CD4-positive, alpha-beta T cell (primary cell): Measurements from ENCODE around the gene LCN1. TPM values are rescaled to one million over a fixed set of nuclear protein-coding genes. Genes with fewer than 3 reads are reported as not detected.
"Not testable (repeated sequence)": the region's sequence is repeated elsewhere in the genome, so short reads cannot be mapped to it uniquely, and the experiment has no call there.

Experiments used
- ATAC-seq: fragments of 200-7000 bp; cut with Tn5 transposase; one replicate; pipeline ENCODE4 v1.10.0; 2022; ENCODE audit warnings: mild to moderate bottlenecking; ENCODE audit not compliant: poor library complexity
- CTCF ChIA-PET: fragments of 350-600 bp; sonication (Branson Sonifier 250); formaldehyde crosslinking; loops from one replicate; lab custom pipeline; 2021; ENCODE audit warnings: antibody characterized with exemption, inconsistent platforms; lab: Charles Lee
- POLR2A ChIA-PET: fragments of 350-600 bp; sonication (Branson Sonifier 250); formaldehyde crosslinking; loops from one replicate; lab custom pipeline; 2021; ENCODE audit warnings: antibody characterized with exemption, inconsistent platforms; lab: Charles Lee
- DNase-seq, 14 experiments: peaks; one replicate each; pipeline ENCODE4 v3.0.0-alpha.2; 2013 to 2020; ENCODE audit warnings: mixed read lengths in 2 of 14
- H3K27ac ChIP-seq, 2 donors: one replicate each; pipeline versions ENCODE4 v1.5.1 to v1.7.0; 2013; ENCODE audit warnings: low read length in 2 of 2, low read depth in 1 of 2, mild to moderate bottlenecking in 1 of 2
- H3K27me3 ChIP-seq, 2 experiments: 1 replicate in 1 of 2; 2 replicates in 1 of 2; pipeline versions ENCODE4 v1.6.1 to v1.7.0; 2013; ENCODE audit warnings: low read length in 2 of 2, control low read depth in 1 of 2, mild to moderate bottlenecking in 1 of 2, moderate library complexity in 1 of 2; ENCODE audit not compliant: insufficient read depth in 2 of 2, control insufficient read depth in 1 of 2
- H3K36me3 ChIP-seq: one replicate; pipeline ENCODE4 v1.6.1; 2013; ENCODE audit warnings: low read length, control low read depth; ENCODE audit not compliant: insufficient read depth
- H3K4me1 ChIP-seq: one replicate; pipeline ENCODE4 v1.6.1; 2013; ENCODE audit warnings: low read length, control low read depth; ENCODE audit not compliant: insufficient read depth
- H3K4me3 ChIP-seq: one replicate; pipeline ENCODE4 v1.5.1; 2013; ENCODE audit warnings: mild to moderate bottlenecking, low read length, moderate library complexity
- H3K9me3 ChIP-seq, 2 experiments: 1 replicate in 1 of 2; 2 replicates in 1 of 2; pipeline versions ENCODE4 v1.6.1 to v1.7.0; 2013; ENCODE audit warnings: low read length in 2 of 2, mild to moderate bottlenecking in 2 of 2, control low read depth in 1 of 2, moderate library complexity in 1 of 2; ENCODE audit not compliant: control insufficient read depth in 1 of 2, insufficient read depth in 1 of 2
- H3K27ac Mint-ChIP-seq: one replicate; pipeline ENCODE4 v1.8.0; 2020; ENCODE audit warnings: mixed read lengths
- H3K27me3 Mint-ChIP-seq: one replicate; pipeline ENCODE4 v1.8.0; 2021; ENCODE audit warnings: mixed read lengths
- H3K36me3 Mint-ChIP-seq: one replicate; pipeline ENCODE4 v1.8.0; 2021; ENCODE audit warnings: low read depth, mixed read lengths
- H3K4me1 Mint-ChIP-seq: one replicate; pipeline ENCODE4 v1.8.0; 2021; ENCODE audit warnings: low read depth, mixed read lengths
- H3K4me3 Mint-ChIP-seq: one replicate; pipeline ENCODE4 v1.8.0; 2020; ENCODE audit warnings: mild to moderate bottlenecking, mixed read lengths
- H3K9me3 Mint-ChIP-seq: one replicate; pipeline ENCODE4 v1.8.0; 2020; ENCODE audit warnings: mixed read lengths
- CTCF ChIP-seq: fragments of 200-600 bp; IDR thresholded peaks from one replicate; pipeline ENCODE4 v1.8.0; 2022; ENCODE audit warnings: antibody characterized with exemption, mild to moderate bottlenecking
- intact Hi-C, 2 experiments: fragments of 100-400 bp; cut with DNase I in 1 of 2; cut with micrococcal nuclease in 1 of 2; formaldehyde crosslinking; loops; one replicate each; pipeline versions ENCODE4 v1.15.1 to v1.9.0; 2023 to 2025; cut with DNase I, micrococcal nuclease
- total RNA-seq, 174 experiments: library from RNA in 2 of 174; stranded (reverse) in 2 of 174; gene quantifications; one replicate each; pipeline ENCODE4 v1.2.3 and lab custom pipeline; 2021 to 2026

LCN1 gene
- total RNA-seq, 2 experiments from 2014 or later, result not detected

GRCh38 chr9:135547756-135548736 lies 26.8 kb downstream of the LCN1 start:
- Mint-ChIP-seq H3K36me3 (no peaks in the 10 kb centered on the region), H3K9me3 (no peaks in the 10 kb centered on the region), H3K4me1 (no peaks in the 10 kb centered on the region), H3K27me3 (peaks cover 15% of the 10 kb centered on the region), H3K27ac (no peak overlapping the region), H3K4me3 (no peak overlapping the region)
- ChIA-PET CTCF (no interaction called here), POLR2A (no interaction called here)
- Histone ChIP-seq H3K27me3 (no peaks in the 10 kb centered on the region), H3K9me3 (no peaks in the 10 kb centered on the region), H3K4me3 (no peak overlapping the region), H3K36me3 (no peaks in the 10 kb centered on the region), H3K4me1 (no peaks in the 10 kb centered on the region), H3K27ac (no peak overlapping the region)
- intact Hi-C loops, result no loop called here
- TF ChIP-seq CTCF, result no peak
- no peak for DNase-seq
- ATAC-seq, result no peak

GRCh38 chr9:135549478-135550343 lies 28.5 kb downstream of the LCN1 start:
- H3K4me3 Mint-ChIP-seq, DNase-seq, H3K9me3 Mint-ChIP-seq, H3K4me3 ChIP-seq, POLR2A ChIA-PET, H3K36me3 Mint-ChIP-seq, H3K9me3 ChIP-seq, H3K27ac Mint-ChIP-seq, H3K4me1 ChIP-seq, intact Hi-C loops, H3K27me3 ChIP-seq, H3K4me1 Mint-ChIP-seq, CTCF ChIA-PET, ATAC-seq, H3K27ac ChIP-seq, H3K36me3 ChIP-seq: not testable (repeated sequence)
- peaks cover 13% of the 10 kb centered on the region for H3K27me3 Mint-ChIP-seq

GRCh38 chr9:135550344-135550918 lies 29.2 kb downstream of the LCN1 start:
- CTCF ChIA-PET, result no interaction called here
- Mint-ChIP-seq H3K36me3 (no peaks in the 10 kb centered on the region), H3K4me1 (no peaks in the 10 kb centered on the region), H3K27ac (no peak overlapping the region), H3K4me3 (no peak overlapping the region), H3K27me3 (peaks cover 5% of the 10 kb centered on the region), H3K9me3 (no peaks in the 10 kb centered on the region)
- Histone ChIP-seq H3K4me3 (no peak overlapping the region), H3K36me3 (no peaks in the 10 kb centered on the region), H3K27me3 (no peaks in the 10 kb centered on the region), H3K9me3 (peaks cover 0 to 9% of the 10 kb centered on the region in 2 experiments), H3K4me1 (no peaks in the 10 kb centered on the region), H3K27ac (no peak overlapping the region)
- no peak for ATAC-seq
- no peak for TF ChIP-seq CTCF
- POLR2A ChIA-PET, result no interaction called here
- intact Hi-C loops, result no loop called here
- DNase-seq, result no peak
